HG03457 (cell line): ENCODE data around the gene CCL22.
"Not testable (repeated sequence)": the region's sequence is repeated elsewhere in the genome, so short reads cannot be mapped to it uniquely, and the experiment has no call there.

Experiments used
- ATAC-seq: cut with Tn5 transposase; IDR thresholded peaks from one replicate; pipeline ENCODE4 v1.9.1; 2021; ENCODE audit warnings: moderate number of reproducible peaks; ENCODE audit not compliant: unreplicated experiment

Gene CCL22

GRCh38 chr16:57374067-57374534 is 15.5 kb downstream of the CCL22 start:
- ATAC-seq: no peak

GRCh38 chr16:57374925-57375465 is 16.4 kb downstream of the CCL22 start:
- ATAC-seq: not testable (repeated sequence)

GRCh38 chr16:57376313-57376818 is 17.8 kb downstream of the CCL22 start:
- no peak for ATAC-seq

- ATAC-seq: peak; percentile 66
Observed at GRCh38 chr16:57377080-57377841, 18.7 kb downstream of the CCL22 start.

GRCh38 chr16:57379579-57379978 is 21.0 kb downstream of the CCL22 start:
- no peak for ATAC-seq

GRCh38 chr16:57380671-57381462 is 22.3 kb downstream of the CCL22 start:
- ATAC-seq: no peak

GRCh38 chr16:57381791-57382534 is 23.4 kb downstream of the CCL22 start:
- no peak for ATAC-seq

GRCh38 chr16:57382535-57383275 is 24.1 kb downstream of the CCL22 start:
- no peak for ATAC-seq

GRCh38 chr16:57383276-57384247 is 25.0 kb downstream of the CCL22 start:
- ATAC-seq: no peak

- no peak for ATAC-seq
Observed at GRCh38 chr16:57384248-57385070, 25.9 kb downstream of the CCL22 start.

GRCh38 chr16:57385083-57385482 is 26.5 kb downstream of the CCL22 start:
- no peak for ATAC-seq

GRCh38 chr16:57386381-57386951 is 27.9 kb downstream of the CCL22 start:
- no peak for ATAC-seq

- ATAC-seq: no peak
Observed at GRCh38 chr16:57387598-57388354, 29.2 kb downstream of the CCL22 start.

- no peak for ATAC-seq
Observed at GRCh38 chr16:57388359-57389086, 29.9 kb downstream of the CCL22 start.

- ATAC-seq: no peak
Observed at GRCh38 chr16:57389087-57389468, 30.5 kb downstream of the CCL22 start.

- ATAC-seq: no peak
Observed at GRCh38 chr16:57390636-57391295, 32.2 kb downstream of the CCL22 start.
